ENCODE results near the gene FKBP7. TPM values are rescaled to one million over a fixed set of nuclear protein-coding genes. Genes with fewer than 3 reads are reported as not detected.
A peak's percentile ranks its signal among the peaks of the same experiment; 100 is the strongest.

FKBP7 gene
- total and polyA plus RNA-seq, 2 of the 13 experiments (the other 11 are each of a cell fraction or from before 2014, with no cell fraction given) = 12.4 to 14.8 TPM

GRCh38 chr2:178428396-178428806, 50.0 kb downstream of the FKBP7 start (continued):
- TF ChIP-seq ZNF362 (CRISPR knock-in tag; IDR thresholded peaks at IDR 0.05; ENCODE audit: borderline replicate concordance) = no peak
- TF ChIP-seq TBP (CRISPR knock-in tag; IDR thresholded peaks at IDR 0.05) = no peak
- no peak for TF ChIP-seq SNAPC4 (CRISPR knock-in tag; IDR thresholded peaks at IDR 0.05)
- TF ChIP-seq KLF9 (CRISPR knock-in tag; IDR thresholded peaks at IDR 0.05; ENCODE audit: low read depth) = no peak
- TF ChIP-seq NR2C2 (CRISPR knock-in tag; IDR thresholded peaks at IDR 0.05; ENCODE audit: borderline replicate concordance) = peak; percentile 58
- TF ChIP-seq SIX1 (CRISPR knock-in tag; IDR thresholded peaks at IDR 0.05; ENCODE audit: borderline replicate concordance) = no peak
- TF ChIP-seq ZNF383 (CRISPR knock-in tag; IDR thresholded peaks at IDR 0.05; ENCODE audit: borderline replicate concordance) = no peak
- TF ChIP-seq ZNF142 (CRISPR knock-in tag; IDR thresholded peaks at IDR 0.05) = no peak
- no peak for TF ChIP-seq ARNTL (CRISPR knock-in tag; IDR thresholded peaks at IDR 0.05)
- no peak for TF ChIP-seq ZNF556 (CRISPR knock-in tag; IDR thresholded peaks at IDR 0.05; ENCODE audit: borderline replicate concordance)
- TF ChIP-seq, protein P1, sequence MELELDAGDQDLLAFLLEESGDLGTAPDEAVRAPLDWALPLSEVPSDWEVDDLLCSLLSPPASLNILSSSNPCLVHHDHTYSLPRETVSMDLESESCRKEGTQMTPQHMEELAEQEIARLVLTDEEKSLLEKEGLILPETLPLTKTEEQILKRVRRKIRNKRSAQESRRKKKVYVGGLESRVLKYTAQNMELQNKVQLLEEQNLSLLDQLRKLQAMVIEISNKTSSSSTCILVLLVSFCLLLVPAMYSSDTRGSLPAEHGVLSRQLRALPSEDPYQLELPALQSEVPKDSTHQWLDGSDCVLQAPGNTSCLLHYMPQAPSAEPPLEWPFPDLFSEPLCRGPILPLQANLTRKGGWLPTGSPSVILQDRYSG (CRISPR knock-in tag; IDR thresholded peaks at IDR 0.05) = no peak
- TF ChIP-seq ZSCAN21 (CRISPR knock-in tag; IDR thresholded peaks at IDR 0.05; ENCODE audit: borderline replicate concordance) = no peak
- no peak for TF ChIP-seq HDAC6 (IDR thresholded peaks at IDR 0.05; ENCODE audit: low read depth, low read length)
- no peak for TF ChIP-seq ZNF326 (CRISPR knock-in tag; IDR thresholded peaks at IDR 0.05; ENCODE audit: borderline replicate concordance)
- TF ChIP-seq HDAC2 (CRISPR knock-in tag; IDR thresholded peaks at IDR 0.05) = peak; percentile 84
- no peak for TF ChIP-seq ZNF724P (CRISPR knock-in tag; IDR thresholded peaks at IDR 0.05; ENCODE audit: borderline replicate concordance)
